HG02973 (cell line): ENCODE data around the gene TBX20.
"Not testable (repeated sequence)": the region's sequence is repeated elsewhere in the genome, so short reads cannot be mapped to it uniquely, and the experiment has no call there.

Experiments
- ATAC-seq: cut with Tn5 transposase; IDR thresholded peaks from one replicate; pipeline ENCODE4 v1.9.1; 2021; ENCODE audit warnings: moderate library complexity; ENCODE audit not compliant: unreplicated experiment

TBX20 gene

DNA sequence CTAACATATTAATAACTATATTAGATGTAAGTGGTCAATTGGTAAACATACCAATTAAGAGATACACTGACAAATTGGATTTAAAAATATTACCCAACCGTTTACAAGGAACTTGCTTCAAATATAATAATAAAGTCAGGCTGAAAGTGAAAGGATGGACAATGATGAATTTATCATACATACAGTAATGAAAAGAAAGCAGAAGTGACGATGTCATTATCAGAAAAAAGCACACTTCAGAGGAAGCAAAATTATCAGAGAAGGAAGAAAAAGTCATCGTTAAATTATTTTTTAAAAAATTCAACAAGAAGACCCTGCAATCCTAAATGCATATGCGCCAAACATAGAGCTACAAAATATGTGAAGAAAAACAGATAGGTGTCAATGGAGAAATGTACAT, 81.8 kb downstream of the TBX20 start:
- ATAC-seq, result not testable (repeated sequence)

DNA sequence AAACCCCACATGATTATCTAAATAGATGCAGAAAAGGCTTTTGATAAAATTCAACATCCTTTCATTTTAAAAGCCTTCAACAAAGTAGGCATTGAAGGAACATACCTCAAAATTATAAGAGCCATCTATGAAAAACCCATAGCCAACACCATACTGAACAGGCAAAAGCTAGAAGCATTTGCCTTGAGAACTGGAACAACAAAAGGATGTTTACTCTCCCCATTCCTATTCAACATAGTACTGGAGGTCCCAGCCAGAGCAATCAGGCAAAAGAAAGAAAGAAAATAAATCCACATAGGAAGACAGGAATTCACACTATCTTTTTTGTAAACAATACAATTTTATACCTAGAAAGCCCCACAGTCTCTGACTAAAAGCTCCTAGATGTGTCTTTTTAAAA, 86.2 kb downstream of the TBX20 start:
- not testable (repeated sequence) for ATAC-seq

DNA sequence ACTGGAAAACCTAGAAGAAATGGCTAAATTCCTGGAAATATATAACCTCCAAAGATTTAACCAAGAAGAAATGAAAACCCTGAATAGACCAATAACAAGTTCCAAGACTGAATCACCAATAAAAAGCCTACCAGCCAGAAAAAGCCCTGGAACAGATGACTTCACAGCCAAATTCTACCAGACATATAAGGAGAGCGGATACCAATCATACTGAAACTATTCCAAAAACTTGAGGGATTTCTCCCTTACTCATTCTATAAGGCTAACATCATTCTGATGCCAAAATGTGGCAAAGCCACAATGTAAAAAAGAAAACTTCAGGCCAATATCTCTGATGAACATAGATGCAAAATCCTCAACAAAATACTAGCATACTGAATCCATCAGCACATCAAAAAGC, 86.7 kb downstream of the TBX20 start:
- ATAC-seq, result not testable (repeated sequence)

DNA sequence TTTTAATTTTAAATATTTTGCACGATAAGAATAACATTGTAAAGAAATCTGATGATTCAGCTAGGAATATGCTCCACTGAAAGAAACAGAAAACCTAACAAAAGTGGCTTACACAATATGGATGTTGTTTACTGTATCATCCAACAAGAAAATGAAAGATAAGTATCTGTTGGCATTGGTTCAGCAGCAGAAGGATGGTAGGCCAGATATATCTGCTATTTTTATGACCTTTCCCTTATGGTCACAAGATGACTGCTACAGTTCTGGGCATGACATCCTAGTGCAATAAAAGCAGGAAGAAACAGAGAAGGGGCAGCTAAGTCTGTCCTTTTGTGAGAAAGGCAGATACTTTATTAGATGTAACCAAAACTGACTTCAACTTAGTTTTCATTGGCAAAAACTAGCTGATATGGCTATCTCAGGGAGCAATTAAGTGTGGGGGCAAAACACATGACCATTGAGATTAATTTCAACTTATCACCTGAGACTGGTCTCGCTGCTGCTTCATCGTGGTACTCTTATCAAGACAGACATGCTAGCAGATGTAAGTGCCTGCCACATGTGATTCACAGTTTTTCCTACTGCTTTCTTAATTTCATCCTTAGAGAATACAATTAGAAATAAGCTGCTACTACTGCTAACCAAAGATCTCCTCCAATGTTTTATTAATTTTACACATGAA, 92.7 kb downstream of the TBX20 start:
- not testable (repeated sequence) for ATAC-seq
